ENCODE data around the gene ADD3. TPM values are rescaled to one million over a fixed set of nuclear protein-coding genes. Genes with fewer than 3 reads are reported as not detected.
"Not testable (repeated sequence)": the region's sequence is repeated elsewhere in the genome, so short reads cannot be mapped to it uniquely, and the experiment has no call there.

Gene ADD3
- total RNA-seq, 2 donors from 2014 or later, result 127 to 131 TPM

DNA sequence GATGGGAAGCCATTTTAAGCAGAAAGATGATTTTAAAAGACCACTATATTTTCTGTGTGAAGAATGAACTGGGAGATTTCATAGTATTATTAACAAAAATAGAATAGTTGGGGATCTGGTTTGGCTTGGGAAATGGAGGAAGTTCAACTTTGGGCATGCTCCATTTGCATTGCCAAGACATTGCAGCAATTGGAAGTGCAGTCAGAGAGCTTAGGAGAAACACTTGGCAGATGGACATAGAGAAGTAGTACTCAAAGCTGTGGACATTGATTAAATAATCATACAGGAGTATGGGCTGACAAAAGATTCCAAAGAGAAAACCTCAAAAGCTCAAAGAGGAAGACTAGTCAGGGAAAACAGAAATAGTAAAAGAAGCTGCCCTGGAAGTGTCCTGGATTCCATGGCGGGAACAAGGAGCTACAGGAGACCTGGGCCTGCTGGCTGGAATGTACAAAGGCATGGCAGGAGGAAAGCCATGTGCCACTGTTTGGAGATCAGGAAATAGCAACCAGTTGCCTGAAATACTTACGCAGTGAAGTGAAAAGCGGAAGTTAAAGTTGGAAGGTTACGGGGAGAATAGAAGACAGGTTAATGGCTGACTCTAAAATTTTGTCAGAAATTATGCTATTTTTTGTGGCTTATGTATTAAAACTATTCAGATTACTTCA is 106.0 kb downstream of the ADD3 start:
- Histone ChIP-seq H3K36me3 (peaks cover 5% of the 10 kb centered on the region), H3K9ac (ENCODE audit: low read depth in 2 of 2, low read length in 2 of 2) (no peak overlapping the region), H3K27me3 (no peaks in the 10 kb centered on the region), H3K27ac (no peak overlapping the region), H3K9me3 (no peaks in the 10 kb centered on the region), H3K4me3 (no peak overlapping the region), H3K4me1 (no peaks in the 10 kb centered on the region)
- no peak for DNase-seq
- TF ChIP-seq, protein P1, sequence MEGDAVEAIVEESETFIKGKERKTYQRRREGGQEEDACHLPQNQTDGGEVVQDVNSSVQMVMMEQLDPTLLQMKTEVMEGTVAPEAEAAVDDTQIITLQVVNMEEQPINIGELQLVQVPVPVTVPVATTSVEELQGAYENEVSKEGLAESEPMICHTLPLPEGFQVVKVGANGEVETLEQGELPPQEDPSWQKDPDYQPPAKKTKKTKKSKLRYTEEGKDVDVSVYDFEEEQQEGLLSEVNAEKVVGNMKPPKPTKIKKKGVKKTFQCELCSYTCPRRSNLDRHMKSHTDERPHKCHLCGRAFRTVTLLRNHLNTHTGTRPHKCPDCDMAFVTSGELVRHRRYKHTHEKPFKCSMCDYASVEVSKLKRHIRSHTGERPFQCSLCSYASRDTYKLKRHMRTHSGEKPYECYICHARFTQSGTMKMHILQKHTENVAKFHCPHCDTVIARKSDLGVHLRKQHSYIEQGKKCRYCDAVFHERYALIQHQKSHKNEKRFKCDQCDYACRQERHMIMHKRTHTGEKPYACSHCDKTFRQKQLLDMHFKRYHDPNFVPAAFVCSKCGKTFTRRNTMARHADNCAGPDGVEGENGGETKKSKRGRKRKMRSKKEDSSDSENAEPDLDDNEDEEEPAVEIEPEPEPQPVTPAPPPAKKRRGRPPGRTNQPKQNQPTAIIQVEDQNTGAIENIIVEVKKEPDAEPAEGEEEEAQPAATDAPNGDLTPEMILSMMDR (IDR thresholded peaks at IDR 0.05), result no peak
- intact Hi-C loops (cut with DNase I), result no loop called here

DNA sequence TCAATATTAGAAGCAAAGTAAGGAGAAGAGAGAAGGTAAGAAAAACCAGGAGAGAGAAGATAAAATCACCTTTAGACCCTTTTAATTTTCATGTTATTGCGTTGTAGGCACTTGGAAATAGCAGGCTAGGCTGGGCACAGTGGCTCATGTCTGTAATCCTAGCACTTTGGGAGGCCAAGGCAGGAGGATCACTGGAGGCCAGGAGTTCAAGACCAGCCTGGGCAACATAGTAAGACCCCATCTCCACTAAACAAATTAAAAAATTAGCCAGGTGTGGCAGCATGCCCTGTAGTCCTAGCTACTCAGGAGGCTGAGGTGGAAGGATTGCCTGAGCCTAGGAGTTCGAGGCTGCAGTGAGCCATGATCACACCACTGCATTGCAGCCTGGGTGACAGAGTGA is 106.9 kb downstream of the ADD3 start:
- H3K4me1 ChIP-seq; intact Hi-C loops (cut with DNase I); DNase-seq; H3K27me3 ChIP-seq; H3K27ac ChIP-seq; H3K9ac ChIP-seq (ENCODE audit: low read depth in 2 of 2, low read length in 2 of 2); H3K36me3 ChIP-seq; H3K9me3 ChIP-seq; H3K4me3 ChIP-seq: not testable (repeated sequence)

DNA sequence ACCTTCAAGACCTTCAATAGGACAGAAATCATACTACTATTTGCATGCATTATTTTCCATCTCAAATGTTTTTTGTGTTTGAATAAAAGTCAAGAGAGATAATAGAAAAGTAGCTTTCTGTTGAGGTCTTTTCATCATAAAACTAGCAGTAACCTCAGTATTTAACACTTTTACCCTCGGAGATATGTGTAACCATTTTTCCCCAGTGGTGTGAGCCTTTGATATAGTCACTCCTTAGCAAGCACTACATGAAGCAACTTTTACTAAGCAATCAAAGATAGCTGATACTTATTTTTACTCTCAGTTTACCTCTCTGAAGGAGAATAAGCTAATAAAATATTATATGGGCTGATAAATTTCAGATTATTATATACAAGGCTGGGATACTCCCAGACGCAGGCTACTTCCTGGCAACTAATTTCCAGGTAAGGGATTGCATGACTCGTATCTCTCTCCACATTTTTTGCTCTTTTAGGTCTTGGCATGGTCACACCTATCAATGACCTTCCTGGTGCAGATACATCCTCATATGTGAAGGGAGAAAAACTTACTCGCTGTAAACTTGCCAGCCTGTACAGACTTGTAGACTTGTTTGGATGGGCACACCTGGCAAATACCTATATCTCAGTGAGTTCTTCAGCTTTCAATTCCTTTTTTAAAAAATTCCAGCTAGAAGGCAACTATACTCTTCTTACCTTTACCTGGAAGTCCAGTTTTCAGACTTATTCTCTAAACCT is 108.2 kb downstream of the ADD3 start:
- intact Hi-C loops (cut with DNase I), result no loop called here
- Histone ChIP-seq H3K9me3 (no peaks in the 10 kb centered on the region), H3K9ac (ENCODE audit: low read depth in 2 of 2, low read length in 2 of 2) (no peak overlapping the region), H3K36me3 (peaks cover 5% of the 10 kb centered on the region), H3K27ac (no peak overlapping the region), H3K4me1 (no peaks in the 10 kb centered on the region), H3K4me3 (no peak overlapping the region), H3K27me3 (no peaks in the 10 kb centered on the region)
- DNase-seq, result no peak
- TF ChIP-seq, protein P1 (IDR thresholded peaks at IDR 0.05), result no peak

DNA sequence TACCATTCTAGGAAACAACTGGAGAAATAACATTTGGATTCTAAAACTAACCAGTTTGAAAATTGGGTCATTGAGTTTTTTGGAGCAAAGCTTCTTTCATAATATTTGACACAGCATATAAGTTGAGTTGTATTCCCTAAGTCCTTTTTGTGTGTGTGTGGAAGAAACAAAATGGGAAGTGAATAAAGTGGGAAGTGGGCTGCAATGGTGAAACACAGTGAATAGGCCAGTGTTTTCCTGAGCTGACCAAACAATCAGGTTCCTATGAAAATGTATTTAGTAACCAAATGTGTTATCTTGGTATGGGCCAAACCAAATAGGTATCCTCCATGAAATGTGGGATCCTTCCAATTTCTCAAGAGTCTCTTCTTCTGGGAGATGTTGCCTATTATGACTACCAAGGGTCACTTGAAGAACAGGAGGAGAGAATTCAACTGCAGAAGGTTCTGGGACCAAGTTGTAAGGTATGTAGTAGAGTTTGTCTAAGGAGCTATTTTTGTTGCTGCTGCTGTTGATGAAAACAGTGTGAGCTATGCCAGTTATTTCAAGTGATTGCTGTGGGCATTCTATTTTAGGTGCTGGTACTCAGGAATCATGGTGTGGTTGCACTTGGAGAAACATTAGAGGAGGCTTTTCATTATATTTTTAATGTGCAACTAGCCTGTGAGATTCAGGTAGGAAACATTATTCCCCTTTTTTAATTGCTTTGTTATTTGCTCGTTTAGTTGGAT is 111.3 kb downstream of the ADD3 start:
- no peak overlapping the region for H3K9ac ChIP-seq (ENCODE audit: low read depth in 2 of 2, low read length in 2 of 2)
- no peaks in the 10 kb centered on the region for H3K27me3 ChIP-seq
- intact Hi-C loops (cut with DNase I), result no loop called here
- DNase-seq, result no peak
- no peaks in the 10 kb centered on the region for H3K9me3 ChIP-seq
- no peaks in the 10 kb centered on the region for H3K4me1 ChIP-seq
- H3K4me3 ChIP-seq, result no peak overlapping the region
- no peak overlapping the region for H3K27ac ChIP-seq
- H3K36me3 ChIP-seq, result peaks cover 5% of the 10 kb centered on the region
- TF ChIP-seq, protein P1 (IDR thresholded peaks at IDR 0.05), result no peak

DNA sequence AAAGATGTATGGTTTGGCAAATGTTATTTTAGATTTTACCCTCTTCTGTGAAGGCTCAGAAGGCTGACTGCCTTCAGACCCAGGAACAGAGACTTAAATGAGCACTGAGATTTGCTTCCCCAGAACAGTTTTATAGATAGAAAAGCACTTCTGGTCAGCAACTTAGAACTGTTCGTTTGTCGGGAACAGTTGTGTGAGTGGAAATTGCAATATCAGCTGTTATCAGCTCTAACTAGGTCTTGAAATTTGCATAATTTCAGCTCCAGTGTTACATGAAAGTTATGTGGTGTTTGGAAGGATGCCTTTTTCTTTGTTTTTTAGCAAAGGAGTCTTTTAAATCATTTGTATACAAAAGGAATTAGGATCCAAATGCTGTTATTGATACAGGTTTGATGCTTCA is 115.8 kb downstream of the ADD3 start:
- no peak overlapping the region for H3K9ac ChIP-seq (ENCODE audit: low read depth in 2 of 2, low read length in 2 of 2)
- H3K27me3 ChIP-seq, result no peaks in the 10 kb centered on the region
- H3K4me3 ChIP-seq, result no peak overlapping the region
- TF ChIP-seq, protein P1 (IDR thresholded peaks at IDR 0.05), result no peak
- no peak overlapping the region for H3K27ac ChIP-seq
- no peaks in the 10 kb centered on the region for H3K4me1 ChIP-seq
- H3K36me3 ChIP-seq, result no peaks in the 10 kb centered on the region
- H3K9me3 ChIP-seq, result no peaks in the 10 kb centered on the region
- no peak for DNase-seq
- intact Hi-C loops (cut with DNase I), result no loop called here

Measured in colonic mucosa (tissue), 4 donors.